Right atrium auricular region (tissue), 2 donors: ENCODE data around the gene TNS1. TPM values are rescaled to one million over a fixed set of nuclear protein-coding genes. Genes with fewer than 3 reads are reported as not detected.
A peak's percentile ranks its signal among the peaks of the same experiment; 100 is the strongest.

ENCODE experiments used
- DNase-seq: peaks from one replicate; pipeline ENCODE4 v3.0.0-alpha.2; 2019; ENCODE audit warnings: low spot score
- H3K27ac ChIP-seq, 2 donors: fragments of 200-600 bp; sonication (generic); 1 replicate in 1 of 2; 2 replicates in 1 of 2; pipeline ENCODE4 v1.5.1; 2016 to 2019
- H3K27me3 ChIP-seq, 2 donors: fragments of 200-600 bp; sonication (generic); one replicate each; pipeline versions ENCODE4 v1.5.1 to v1.6.0; 2017 to 2019
- H3K36me3 ChIP-seq: fragments of 200-600 bp; sonication (generic); one replicate; pipeline ENCODE4 v1.5.1; 2016
- H3K4me1 ChIP-seq, 2 donors: fragments of 200-600 bp; sonication (generic); one replicate each; pipeline versions ENCODE4 v1.5.1 to v1.6.0; 2017 to 2019
- H3K4me3 ChIP-seq, 2 donors: fragments of 200-600 bp; sonication (generic); 1 replicate in 1 of 2; 2 replicates in 1 of 2; pipeline ENCODE4 v1.5.1; 2017 to 2019; ENCODE audit warnings: mild to moderate bottlenecking in 1 of 2, moderate library complexity in 1 of 2
- H3K9me3 ChIP-seq, 2 donors: fragments of 200-600 bp; sonication (generic); one replicate each; pipeline ENCODE4 v1.5.1; 2019
- total RNA-seq, 2 donors: library from RNA; depleted of rRNA; stranded (reverse); fragments of >200 nt; gene quantifications; one replicate each; pipeline ENCODE4 v1.1.0, GENCODE V29; 2016
- TF ChIP-seq, protein P1 (sequence below), 2 donors: fragments of 200-600 bp; sonication (generic); IDR thresholded peaks; one replicate each; pipeline ENCODE4 v1.5.1; 2019; ENCODE audit warnings: antibody characterized with exemption in 2 of 2

The TNS1 gene
- total RNA-seq, 2 donors from 2014 or later = 393 to 720 TPM

DNA sequence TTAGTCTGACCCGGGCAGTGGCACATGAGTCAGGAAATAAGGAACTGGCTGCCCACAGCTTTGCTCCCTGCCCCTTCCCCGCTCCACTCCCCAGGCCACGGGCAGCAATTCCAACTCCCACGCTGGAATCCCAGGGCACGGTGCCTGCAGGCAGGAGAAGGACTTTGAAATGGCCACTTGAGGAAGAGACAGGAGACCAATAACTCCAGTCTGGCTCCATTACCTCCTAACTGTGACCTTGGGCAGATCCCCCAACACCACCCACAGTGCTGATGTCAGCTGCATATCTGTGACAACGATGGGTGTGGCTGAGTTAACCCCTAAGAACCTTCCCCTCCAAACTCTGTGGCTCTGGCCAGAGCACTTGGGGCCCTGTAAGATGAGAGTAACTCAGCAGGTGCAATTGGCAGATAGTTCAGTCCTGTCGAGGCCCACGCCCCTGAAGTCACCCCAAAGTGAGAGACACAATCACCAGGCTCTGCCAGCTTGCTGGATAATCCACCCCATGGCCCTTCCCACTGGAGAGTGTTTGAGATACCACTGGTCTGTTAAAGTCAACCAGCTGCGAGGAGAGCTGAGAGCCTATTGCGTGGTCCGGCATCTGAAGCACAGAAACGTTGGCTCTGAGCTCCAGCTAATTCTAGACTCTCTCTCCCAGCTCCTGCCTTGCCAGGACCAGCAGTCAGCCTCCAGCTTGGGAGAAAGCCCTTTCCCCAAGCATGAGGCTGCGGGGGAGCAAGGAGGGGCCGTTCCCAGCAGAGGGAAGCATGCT, 175.2 kb downstream of the TNS1 start:
- Histone ChIP-seq H3K4me3 (no peak overlapping the region), H3K9me3 (no peaks in the 10 kb centered on the region), H3K27me3 (no peaks in the 10 kb centered on the region), H3K27ac (peak overlapping the region; percentile 61 to 70), H3K36me3 (peaks cover 81% of the 10 kb centered on the region), H3K4me1 (peaks cover 0 to 99% of the 10 kb centered on the region in 2 donors)
- TF ChIP-seq, protein P1, sequence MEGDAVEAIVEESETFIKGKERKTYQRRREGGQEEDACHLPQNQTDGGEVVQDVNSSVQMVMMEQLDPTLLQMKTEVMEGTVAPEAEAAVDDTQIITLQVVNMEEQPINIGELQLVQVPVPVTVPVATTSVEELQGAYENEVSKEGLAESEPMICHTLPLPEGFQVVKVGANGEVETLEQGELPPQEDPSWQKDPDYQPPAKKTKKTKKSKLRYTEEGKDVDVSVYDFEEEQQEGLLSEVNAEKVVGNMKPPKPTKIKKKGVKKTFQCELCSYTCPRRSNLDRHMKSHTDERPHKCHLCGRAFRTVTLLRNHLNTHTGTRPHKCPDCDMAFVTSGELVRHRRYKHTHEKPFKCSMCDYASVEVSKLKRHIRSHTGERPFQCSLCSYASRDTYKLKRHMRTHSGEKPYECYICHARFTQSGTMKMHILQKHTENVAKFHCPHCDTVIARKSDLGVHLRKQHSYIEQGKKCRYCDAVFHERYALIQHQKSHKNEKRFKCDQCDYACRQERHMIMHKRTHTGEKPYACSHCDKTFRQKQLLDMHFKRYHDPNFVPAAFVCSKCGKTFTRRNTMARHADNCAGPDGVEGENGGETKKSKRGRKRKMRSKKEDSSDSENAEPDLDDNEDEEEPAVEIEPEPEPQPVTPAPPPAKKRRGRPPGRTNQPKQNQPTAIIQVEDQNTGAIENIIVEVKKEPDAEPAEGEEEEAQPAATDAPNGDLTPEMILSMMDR (IDR thresholded peaks at IDR 0.05) = no peak
- DNase-seq = no peak

DNA sequence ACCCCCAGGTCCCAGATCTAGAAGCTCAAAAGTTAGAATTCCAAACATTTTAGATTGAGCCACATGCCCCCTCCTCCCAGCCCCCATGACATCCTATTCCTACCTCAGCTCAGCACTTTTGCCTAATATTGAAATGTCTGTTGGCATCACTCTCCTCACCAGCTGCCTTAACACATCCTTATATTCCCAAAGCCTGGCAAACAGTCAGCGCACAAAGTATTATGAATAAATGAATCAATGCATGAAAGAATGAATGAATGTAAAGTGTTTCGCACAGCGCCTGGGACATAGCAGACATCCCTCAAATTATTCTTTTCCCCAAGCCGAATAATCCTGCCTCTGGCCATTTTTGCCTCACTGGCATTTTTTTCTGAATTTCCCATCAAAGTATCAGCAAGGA, 175.8 kb downstream of the TNS1 start:
- H3K27ac ChIP-seq = peak overlapping the region; percentile 61 to 70
- no peaks in the 10 kb centered on the region for H3K9me3 ChIP-seq
- peaks cover 0 to 99% of the 10 kb centered on the region in 2 donors for H3K4me1 ChIP-seq
- H3K27me3 ChIP-seq = no peaks in the 10 kb centered on the region
- peaks cover 79% of the 10 kb centered on the region for H3K36me3 ChIP-seq
- TF ChIP-seq, protein P1 (IDR thresholded peaks at IDR 0.05) = no peak
- H3K4me3 ChIP-seq = no peak overlapping the region
- no peak for DNase-seq

DNA sequence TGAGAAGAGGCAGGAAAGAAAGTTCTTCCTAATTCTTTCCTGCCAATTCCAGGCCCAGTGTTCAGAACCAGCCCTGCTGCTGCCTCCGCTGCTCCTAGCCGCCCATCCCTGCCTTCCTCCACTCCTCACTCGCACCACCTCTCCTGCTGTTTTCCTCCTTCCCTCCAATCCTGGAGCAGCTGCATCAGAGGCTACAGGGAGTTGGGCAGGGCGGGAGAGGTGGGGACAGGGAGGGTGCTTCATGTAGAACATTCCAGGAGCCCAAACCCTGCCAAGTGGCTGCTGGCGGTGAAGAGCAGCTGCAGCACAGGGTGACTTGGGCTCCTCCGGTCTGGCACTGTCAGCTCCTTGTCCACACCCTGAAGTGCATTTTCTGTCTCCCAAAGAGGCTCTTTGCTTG, 176.3 kb downstream of the TNS1 start:
- peaks cover 0 to 99% of the 10 kb centered on the region in 2 donors for H3K4me1 ChIP-seq
- H3K9me3 ChIP-seq = no peaks in the 10 kb centered on the region
- TF ChIP-seq, protein P1 (IDR thresholded peaks at IDR 0.05) = no peak
- peak overlapping the region; percentile 61 to 70 for H3K27ac ChIP-seq
- DNase-seq = peak; percentile 79
- H3K36me3 ChIP-seq = peaks cover 79% of the 10 kb centered on the region
- H3K27me3 ChIP-seq = no peaks in the 10 kb centered on the region
- no peak overlapping the region for H3K4me3 ChIP-seq

DNA sequence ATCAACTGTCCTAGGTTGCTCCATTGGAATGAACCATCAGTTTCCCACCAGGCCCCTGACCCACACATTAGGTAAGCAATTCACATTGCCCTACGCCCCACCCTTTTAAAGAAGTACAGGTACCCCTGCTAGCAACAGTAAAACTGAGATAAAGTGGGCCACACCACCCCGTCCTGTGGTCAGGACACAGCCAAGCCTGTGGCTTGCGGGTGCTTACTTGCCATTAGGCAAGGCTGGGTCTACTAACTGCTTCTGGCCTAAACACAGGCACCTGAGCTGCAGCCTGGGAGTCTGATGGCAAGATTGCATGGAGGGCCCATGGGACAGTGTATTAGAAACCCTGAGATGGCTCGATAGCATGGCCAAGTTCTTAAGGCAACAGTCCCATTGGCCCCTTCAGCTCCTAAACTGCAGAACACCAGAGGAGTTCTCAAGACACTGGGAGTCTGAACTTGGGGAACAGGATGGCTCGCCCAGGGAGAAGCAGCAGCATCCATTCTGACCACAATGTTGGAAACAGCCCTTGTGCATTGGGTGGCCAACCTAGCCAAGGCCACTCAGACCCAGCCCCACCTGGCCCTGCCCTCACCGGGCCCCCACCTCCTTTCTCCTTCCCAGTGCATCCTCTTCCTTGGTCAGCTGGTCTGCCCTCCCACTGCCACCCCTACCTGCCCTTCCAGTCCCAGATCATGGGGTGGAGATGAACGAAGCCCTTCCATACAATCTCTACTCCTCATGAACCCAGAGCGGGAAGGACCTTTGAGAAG, 177.1 kb downstream of the TNS1 start:
- Histone ChIP-seq H3K4me1 (peaks cover 0 to 99% of the 10 kb centered on the region in 2 donors), H3K27me3 (no peaks in the 10 kb centered on the region), H3K4me3 (no peak overlapping the region), H3K27ac (peak overlapping the region; percentile 61 to 70), H3K36me3 (peaks cover 79% of the 10 kb centered on the region), H3K9me3 (no peaks in the 10 kb centered on the region)
- TF ChIP-seq, protein P1 (IDR thresholded peaks at IDR 0.05) = no peak
- no peak for DNase-seq

DNA sequence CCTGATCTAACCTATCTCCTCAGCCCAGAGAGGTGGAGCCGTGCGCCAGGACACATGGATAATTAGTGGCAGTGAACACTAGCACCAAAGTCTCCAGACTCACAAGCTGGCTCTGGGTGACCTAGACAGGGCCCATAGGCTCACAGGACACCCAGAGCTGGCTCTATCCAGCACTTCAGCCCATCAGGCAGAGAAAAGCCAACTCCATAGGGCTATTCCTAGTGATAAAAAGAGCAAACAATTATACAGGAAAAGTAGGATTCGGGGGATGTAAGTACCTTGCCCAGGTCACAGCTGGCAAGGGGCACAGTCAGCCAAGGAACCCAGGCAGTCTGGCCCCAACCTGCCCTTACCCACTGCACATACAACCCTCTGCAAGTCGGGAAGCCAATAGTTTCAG, 178.6 kb downstream of the TNS1 start:
- H3K27me3 ChIP-seq = no peaks in the 10 kb centered on the region
- no peak overlapping the region for H3K4me3 ChIP-seq
- peak overlapping the region in 1 of 2 donors; percentile 1 for H3K27ac ChIP-seq
- H3K9me3 ChIP-seq = no peaks in the 10 kb centered on the region
- peaks cover 0 to 96% of the 10 kb centered on the region in 2 donors for H3K4me1 ChIP-seq
- no peak for DNase-seq
- peaks cover 79% of the 10 kb centered on the region for H3K36me3 ChIP-seq
- TF ChIP-seq, protein P1 (IDR thresholded peaks at IDR 0.05) = no peak
